GM12892 (cell line): ENCODE measurements around the gene BSX.

Experiments used
- DNase-seq: peaks from one replicate; pipeline ENCODE4 v3.0.0; 2011; ENCODE audit not compliant: insufficient read length
- FAIRE-seq: peaks from 2 replicates; lab custom pipeline; 2011; peaks lifted over from hg19 to GRCh38; lab: Jason Lieb, UNC
- POLR2A ChIP-seq: IDR thresholded peaks from 2 replicates; pipeline ENCODE4 v1.6.1; 2011; ENCODE audit warnings: low read depth, low read length, control low read depth
- POLR2AphosphoS5 ChIP-seq: IDR thresholded peaks from 2 replicates; pipeline ENCODE4 v1.6.1; 2011; ENCODE audit warnings: low read depth, low read length, control low read depth
- TAF1 ChIP-seq: IDR thresholded peaks from 2 replicates; pipeline ENCODE4 v1.6.1; 2011; ENCODE audit warnings: low read depth, mild to moderate bottlenecking, control low read depth, low read length, borderline replicate concordance

The BSX gene

GRCh38 chr11:122937983-122938382, 43.7 kb downstream of the BSX start:
- DNase-seq (no peak), FAIRE-seq (no peak)
- TF ChIP-seq POLR2AphosphoS5 (no peak), TAF1 (no peak), POLR2A (no peak)

GRCh38 chr11:122933416-122933815, 48.2 kb downstream of the BSX start:
- no peak for FAIRE-seq
- no peak for DNase-seq
- TF ChIP-seq POLR2A (no peak), POLR2AphosphoS5 (no peak), TAF1 (no peak)

- no peak for FAIRE-seq
- no peak for DNase-seq
- TF ChIP-seq POLR2A = no peak
- TF ChIP-seq TAF1 = no peak
- no peak for TF ChIP-seq POLR2AphosphoS5
These were observed 50.1 kb downstream of the BSX start for GRCh38 chr11:122931510-122931909.
